HG03520 (cell line): ENCODE results near the gene FASTK.
"Not testable (repeated sequence)": the region's sequence is repeated elsewhere in the genome, so short reads cannot be mapped to it uniquely, and the experiment has no call there.

Experiments used
- ATAC-seq: cut with Tn5 transposase; IDR thresholded peaks from one replicate; pipeline ENCODE4 v1.9.1; 2021; ENCODE audit warnings: mild to moderate bottlenecking, moderate library complexity; ENCODE audit not compliant: unreplicated experiment

FASTK gene

DNA sequence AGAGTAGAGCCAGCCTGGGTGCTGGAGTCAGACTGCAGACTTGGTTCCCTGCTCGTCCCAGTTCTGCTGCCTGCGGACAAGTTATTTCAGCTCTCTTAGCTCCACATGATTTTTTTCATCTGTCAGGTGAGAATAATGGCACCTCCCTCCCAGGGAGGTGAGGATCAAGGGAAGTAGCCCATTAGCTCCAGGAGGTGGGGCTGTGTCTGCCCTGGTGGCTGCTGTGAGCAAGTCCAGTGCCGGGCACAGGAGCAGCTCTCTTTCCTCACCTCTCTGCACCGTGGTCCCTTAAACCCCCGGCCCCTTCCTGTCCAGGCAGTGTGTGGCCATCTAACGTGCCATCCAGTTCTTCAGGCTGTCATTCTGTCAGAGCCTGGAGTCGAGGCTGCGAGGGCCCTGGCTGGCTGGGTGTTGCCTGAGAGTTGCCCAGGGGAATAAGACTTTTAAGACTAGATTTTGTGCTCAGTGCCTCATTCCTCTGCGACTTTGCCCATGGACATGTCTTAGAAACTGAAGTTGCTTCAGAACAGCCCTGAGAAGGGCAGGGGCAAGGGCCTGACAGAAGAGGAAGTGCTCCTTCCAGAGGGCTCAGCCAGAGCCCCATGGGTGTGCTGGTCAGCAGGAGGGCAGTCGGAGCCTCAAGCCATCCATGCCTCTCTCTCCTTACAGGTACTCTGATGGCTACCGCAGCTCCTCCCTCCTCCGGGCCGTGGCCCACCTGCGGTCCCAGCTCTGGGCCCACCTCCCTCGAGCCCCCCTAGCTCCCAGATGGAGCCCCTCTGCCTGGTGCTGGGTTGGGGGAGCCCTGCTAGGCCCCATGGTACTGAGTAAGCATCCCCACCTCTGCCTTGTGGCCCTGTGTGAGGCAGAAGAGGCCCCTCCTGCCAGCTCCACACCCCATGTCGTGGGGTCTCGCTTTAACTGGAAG is 47.4 kb downstream of the FASTK start:
- ATAC-seq: no peak

DNA sequence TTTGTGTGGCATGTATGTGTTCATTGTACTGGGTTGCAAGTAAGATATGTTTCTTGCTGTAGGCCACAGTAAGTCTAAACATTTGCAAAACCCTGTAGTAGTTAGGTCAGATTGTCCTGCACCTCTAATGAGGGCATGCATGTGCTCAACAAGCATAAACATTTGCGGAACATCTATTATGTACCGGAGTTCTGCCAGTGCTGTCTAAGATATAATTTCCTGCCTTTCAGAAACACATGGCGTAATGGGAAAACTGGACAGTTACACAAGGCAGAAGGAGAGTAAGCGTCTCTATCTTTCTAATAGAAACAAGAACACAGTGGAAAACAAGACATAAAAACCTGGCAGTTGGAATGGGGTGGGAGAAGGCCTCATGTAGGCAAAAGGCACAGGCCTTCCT is 49.6 kb downstream of the FASTK start:
- no peak for ATAC-seq

DNA sequence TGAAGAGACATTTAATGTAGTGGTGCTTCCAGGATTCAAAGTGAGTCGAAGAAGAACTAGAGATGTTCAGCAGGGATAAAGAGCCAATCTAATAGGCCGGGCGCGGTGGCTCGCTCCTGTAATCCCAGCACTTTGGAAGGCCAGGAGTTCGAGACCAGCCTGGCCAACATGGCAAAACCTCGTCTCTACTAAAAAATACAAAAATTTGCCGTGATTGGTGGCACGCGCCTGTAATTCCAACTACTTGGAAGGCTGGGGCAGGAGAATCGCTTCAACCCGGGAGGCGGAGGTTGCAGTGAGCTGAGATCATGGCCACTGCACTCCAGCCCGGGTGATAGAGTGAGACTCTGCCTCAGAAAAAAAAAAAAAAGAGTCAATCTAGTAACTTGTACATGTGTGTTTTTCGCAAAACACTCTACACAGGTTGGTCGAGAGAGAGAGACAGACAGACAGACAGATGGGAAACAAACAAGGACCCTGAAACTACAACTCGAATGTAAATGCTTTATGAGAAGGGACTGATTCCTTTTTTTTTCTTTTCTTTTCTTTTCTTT is 51.6 kb downstream of the FASTK start:
- ATAC-seq: no peak

DNA sequence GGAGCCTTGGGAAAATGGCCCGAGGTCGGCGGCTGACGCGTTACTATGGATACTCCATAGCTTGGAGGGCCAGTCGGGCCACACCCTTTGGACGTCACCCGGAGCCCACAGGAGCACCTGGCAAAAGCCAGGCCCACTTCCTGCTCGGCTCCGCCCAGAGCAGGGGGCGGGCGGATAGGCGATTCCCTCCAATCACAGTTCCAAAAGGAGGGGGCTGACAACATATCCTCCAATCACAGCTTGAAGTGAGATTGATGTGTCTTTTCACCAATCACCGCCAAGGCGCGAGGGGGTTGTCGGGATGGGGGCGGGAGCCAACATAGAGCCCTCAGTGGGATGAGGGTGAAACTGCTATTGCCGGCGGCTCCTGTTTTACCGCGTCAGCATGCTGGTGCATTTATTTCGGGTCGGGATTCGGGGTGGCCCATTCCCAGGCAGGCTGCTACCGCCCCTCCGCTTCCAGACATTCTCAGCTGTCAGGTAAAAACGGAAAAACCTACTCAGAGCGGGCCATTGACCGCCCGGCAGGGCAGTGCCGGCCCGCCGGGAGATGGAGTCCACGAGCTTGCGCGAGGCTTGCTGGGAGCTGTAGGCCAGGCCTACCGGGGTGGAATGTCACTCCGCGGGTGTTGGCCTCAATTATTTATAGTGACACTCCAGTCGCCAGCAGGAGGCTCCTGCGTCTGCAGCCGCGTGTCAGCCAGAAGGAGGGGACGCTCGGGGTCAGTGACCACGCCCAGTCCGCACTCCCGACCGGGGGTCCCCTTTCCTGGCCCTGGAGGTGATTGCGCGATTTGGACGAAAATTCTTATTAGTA is 52.3 kb downstream of the FASTK start, which contains the start of gene ABCB8:
TSS of gene ABCB8 (plus strand) at position 320 of the 817 bp plus-strand sequence. CDS start at position 386, 66 bp downstream.
- ATAC-seq: peak; percentile 97

DNA sequence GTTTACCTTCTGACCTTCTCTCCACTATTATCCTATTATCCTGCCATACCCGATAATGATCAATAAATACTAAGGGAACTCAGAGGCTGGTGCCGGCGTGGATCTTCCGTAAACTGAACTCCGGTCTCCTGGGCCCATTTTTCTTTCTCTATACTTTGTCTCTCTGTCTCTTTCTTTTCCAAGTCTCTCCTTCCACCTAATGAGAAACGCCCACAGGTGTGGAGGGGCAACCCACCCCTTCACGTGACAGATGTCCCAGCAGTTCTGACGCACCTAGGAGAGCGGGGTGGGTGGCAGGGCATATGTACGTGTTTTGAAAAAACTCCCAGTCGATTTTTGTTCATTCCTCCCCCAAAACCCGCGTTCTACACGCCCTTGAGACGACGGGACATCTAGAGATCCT is 52.9 kb downstream of the FASTK start:
- not testable (repeated sequence) for ATAC-seq

DNA sequence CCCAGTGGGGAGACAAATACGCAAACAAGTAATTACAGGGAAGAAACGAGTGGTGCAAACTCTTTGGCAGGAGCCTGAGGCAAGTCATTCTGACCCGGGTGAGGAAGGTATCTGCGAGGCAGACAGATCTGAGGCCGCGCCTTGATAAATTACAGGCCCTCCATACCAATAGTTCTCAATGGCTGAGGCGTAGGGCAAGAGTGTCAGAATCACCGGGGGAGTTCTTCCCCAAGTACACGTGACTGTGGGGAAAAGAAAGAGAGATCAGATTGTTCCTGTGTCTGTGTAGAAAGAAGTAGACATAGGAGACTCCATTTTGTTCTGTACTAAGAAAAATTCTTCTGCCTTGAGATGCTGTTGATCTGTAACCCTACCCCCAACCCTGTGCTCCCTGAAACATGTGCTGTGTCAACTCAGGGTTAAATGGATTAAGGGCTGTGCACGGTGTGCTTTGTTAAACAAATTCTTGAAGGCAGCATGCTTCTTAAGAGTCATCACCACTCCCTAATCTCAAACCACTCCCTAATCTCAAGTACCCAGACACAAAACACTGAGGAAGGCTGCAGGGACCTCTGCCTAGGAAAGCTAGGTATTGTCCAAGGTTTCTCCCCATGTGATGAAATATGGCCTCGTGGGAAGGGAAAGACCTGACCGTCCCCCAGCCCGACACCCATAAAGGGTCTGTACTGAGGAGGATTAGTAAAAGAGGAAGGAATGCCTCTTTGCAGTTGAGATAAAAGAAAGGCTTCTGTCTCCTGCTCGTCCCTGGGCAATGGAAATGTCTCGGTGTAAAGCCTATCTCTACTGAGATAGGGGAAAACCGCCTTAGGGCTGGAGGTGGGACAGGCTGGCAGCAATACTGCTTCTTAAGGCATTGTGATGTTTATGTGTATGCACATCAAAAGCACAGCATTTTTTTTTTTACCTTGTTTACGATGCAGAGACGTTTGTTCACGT is 53.6 kb downstream of the FASTK start:
- not testable (repeated sequence) for ATAC-seq
